HepG2 (cell line): ENCODE measurements around the gene DRC7. TPM values are rescaled to one million over a fixed set of nuclear protein-coding genes. Genes with fewer than 3 reads are reported as not detected.

Experiments used
- CC2D1A ChIP-seq: sonication (generic); formaldehyde crosslinking; IDR thresholded peaks from 2 replicates; pipeline ENCODE4 v1.8.1; 2023; ENCODE audit warnings: mild to moderate bottlenecking, missing genetic modification reagents
- CHCHD3 ChIP-seq: sonication (generic); formaldehyde crosslinking; IDR thresholded peaks from 2 replicates; pipeline ENCODE4 v1.8.0; 2022; ENCODE audit warnings: mild to moderate bottlenecking, missing genetic modification reagents, moderate library complexity
- DR1 ChIP-seq: sonication (generic); formaldehyde crosslinking; IDR thresholded peaks from 2 replicates; pipeline ENCODE4 v1.8.0; 2021; ENCODE audit warnings: mild to moderate bottlenecking, missing genetic modification reagents, inconsistent platforms
- GFI1 ChIP-seq: sonication (generic); formaldehyde crosslinking; IDR thresholded peaks from 2 replicates; pipeline ENCODE4 v1.5.0; 2020; ENCODE audit warnings: missing genetic modification reagents, mild to moderate bottlenecking, borderline replicate concordance
- GPBP1L1 ChIP-seq: sonication (generic); formaldehyde crosslinking; IDR thresholded peaks from 2 replicates; pipeline ENCODE4 v1.5.0; 2020; ENCODE audit warnings: mild to moderate bottlenecking, missing genetic modification reagents
- NFE2L1 ChIP-seq: sonication (generic); formaldehyde crosslinking; IDR thresholded peaks from 2 replicates; pipeline ENCODE4 v1.4.0; 2020; ENCODE audit warnings: missing genetic modification reagents, mild to moderate bottlenecking, borderline replicate concordance
- NFKBIZ ChIP-seq: IDR thresholded peaks from 2 replicates; pipeline ENCODE4 v1.6.1; 2018; ENCODE audit warnings: missing genetic modification reagents, missing compliant biosample characterization
- PAF1 ChIP-seq: IDR thresholded peaks from 2 replicates; pipeline ENCODE4 v1.6.1; 2016; ENCODE audit warnings: missing genetic modification reagents, missing compliant biosample characterization
- PHF8 ChIP-seq: sonication (generic); formaldehyde crosslinking; IDR thresholded peaks from 2 replicates; pipeline ENCODE4 v1.5.0; 2020; ENCODE audit warnings: missing genetic modification reagents
- SMARCE1 ChIP-seq: fragments of 450-650 bp; IDR thresholded peaks from 2 replicates; pipeline ENCODE4 v1.6.1; 2017; ENCODE audit warnings: borderline replicate concordance
- TAF1 ChIP-seq: sonication (generic); formaldehyde crosslinking; IDR thresholded peaks from 2 replicates; pipeline ENCODE4 v1.4.0; 2020; ENCODE audit warnings: missing genetic modification reagents
- THAP9 ChIP-seq: sonication (generic); formaldehyde crosslinking; IDR thresholded peaks from 2 replicates; pipeline ENCODE4; 2020; ENCODE audit warnings: missing genetic modification reagents, mild to moderate bottlenecking, borderline replicate concordance
- TRIM22 ChIP-seq: fragments of 450-650 bp; IDR thresholded peaks from 2 replicates; pipeline ENCODE4 v1.6.1; 2017
- ZFP36 ChIP-seq: fragments of 150-350 bp; IDR thresholded peaks from 2 replicates; pipeline ENCODE4 v1.6.1; 2018; ENCODE audit warnings: borderline replicate concordance, low read length, low read depth; ENCODE audit not compliant: partially characterized antibody
- ZFX ChIP-seq: sonication (generic); formaldehyde crosslinking; IDR thresholded peaks from 2 replicates; pipeline ENCODE4 v1.4.0; 2020; ENCODE audit warnings: mild to moderate bottlenecking, low read depth, missing genetic modification reagents, moderate library complexity
- ZFY ChIP-seq: sonication (generic); formaldehyde crosslinking; IDR thresholded peaks from 2 replicates; pipeline ENCODE4 v1.4.0; 2020; ENCODE audit warnings: missing genetic modification reagents
- ZNF18 ChIP-seq: sonication (generic); formaldehyde crosslinking; IDR thresholded peaks from 2 replicates; pipeline ENCODE4 v1.8.0; 2022; ENCODE audit warnings: mild to moderate bottlenecking, missing genetic modification reagents; ENCODE audit not compliant: insufficient replicate concordance
- ZNF484 ChIP-seq: sonication (generic); formaldehyde crosslinking; IDR thresholded peaks from 2 replicates; pipeline ENCODE4 v1.5.1; 2020; ENCODE audit warnings: mild to moderate bottlenecking, low read depth, missing genetic modification reagents, borderline replicate concordance
- ZNF570 ChIP-seq: sonication (generic); formaldehyde crosslinking; IDR thresholded peaks from 2 replicates; pipeline ENCODE4 v1.4.0; 2020; ENCODE audit warnings: mild to moderate bottlenecking, missing genetic modification reagents, borderline replicate concordance
- ZNF572 ChIP-seq: sonication (generic); formaldehyde crosslinking; IDR thresholded peaks from 2 replicates; pipeline ENCODE4 v1.5.1; 2020; ENCODE audit warnings: mild to moderate bottlenecking, missing genetic modification reagents
- ZNF614 ChIP-seq: IDR thresholded peaks from 2 replicates; pipeline ENCODE4 v1.6.1; 2018; ENCODE audit warnings: missing biosample characterization, missing genetic modification reagents, inconsistent platforms, borderline replicate concordance
- ZNF616 ChIP-seq: sonication (generic); formaldehyde crosslinking; IDR thresholded peaks from 2 replicates; pipeline ENCODE4 v1.5.0; 2020; ENCODE audit warnings: low read depth, mild to moderate bottlenecking, missing genetic modification reagents
- ZNF672 ChIP-seq: sonication (generic); formaldehyde crosslinking; IDR thresholded peaks from 2 replicates; pipeline ENCODE4 v1.8.1; 2022; ENCODE audit warnings: missing genetic modification reagents
- ZNF83 ChIP-seq: sonication (generic); formaldehyde crosslinking; IDR thresholded peaks from 2 replicates; pipeline ENCODE4 v1.4.0; 2020; ENCODE audit warnings: missing genetic modification reagents, mild to moderate bottlenecking, borderline replicate concordance
- polyA plus RNA-seq, 8 experiments: library from polyadenylated mRNA; depleted of rRNA in 3 of 8; stranded (reverse) in 7 of 8; unstranded in 1 of 8; fragments of >200 nt; fragmentation: Illumina TruSeq in 4 of 8; extraction: Trizol in 4 of 8; gene quantifications; 2 replicates each; pipeline versions ENCODE4 v1.2.1 to v1.2.3, GENCODE V29; 2011 to 2016; ENCODE audit warnings: low read depth in 4 of 8, missing spikeins in 1 of 8, mixed read lengths in 1 of 8; ENCODE audit not compliant: insufficient read depth in 1 of 8
- total RNA-seq, 5 experiments: library from RNA; depleted of rRNA; stranded (reverse); fragments of >200 nt; fragmentation: Illumina TruSeq; extraction: Trizol; gene quantifications; 2 replicates each; pipeline ENCODE4 v1.2.3, GENCODE V29; 2016; ENCODE audit warnings: low read depth in 1 of 5

The DRC7 gene
- total and polyA plus RNA-seq, 2 of the 13 experiments (the other 11 are each of a cell fraction or from before 2014, with no cell fraction given): 2.7 to 3.4 TPM

GRCh38 chr16:57757326-57757786 lies 62.8 kb downstream of the DRC7 start (continued):
- no peak for TF ChIP-seq ZNF570
- TF ChIP-seq ZNF614 (CRISPR knock-in tag): no peak; the same call in 1 of the 2 replicates
- no peak for TF ChIP-seq DR1 (CRISPR knock-in tag)
- TF ChIP-seq NFKBIZ (CRISPR knock-in tag): no peak
- TF ChIP-seq ZFP36: no peak
- TF ChIP-seq GFI1 (CRISPR knock-in tag): no peak; the same call in 1 of the 2 replicates
- no peak for TF ChIP-seq ZNF484 (CRISPR knock-in tag)
- no peak for TF ChIP-seq ZNF18 (CRISPR knock-in tag)
- no peak for TF ChIP-seq TAF1 (CRISPR knock-in tag)
- no peak for TF ChIP-seq CC2D1A (CRISPR knock-in tag)
- no peak for TF ChIP-seq ZNF672
- TF ChIP-seq GPBP1L1 (CRISPR knock-in tag): no peak
- TF ChIP-seq TRIM22: no peak
- peak; percentile 33; the same call in 1 of the 2 replicates for TF ChIP-seq PHF8 (CRISPR knock-in tag)
- 0 out of 2 replicates have a peak, but pooled peaks have one; percentile 16 for TF ChIP-seq ZNF616 (CRISPR knock-in tag)
- TF ChIP-seq THAP9 (CRISPR knock-in tag): peak; percentile 49; the same call in 1 of the 2 replicates
- peak; percentile 81; the same call in 1 of the 2 replicates for TF ChIP-seq ZNF572 (CRISPR knock-in tag)
- no peak for TF ChIP-seq ZNF83
- TF ChIP-seq ZFY (CRISPR knock-in tag): no peak
- no peak for TF ChIP-seq NFE2L1 (CRISPR knock-in tag)
- TF ChIP-seq PAF1: 0 out of 2 replicates have a peak, but pooled peaks have one; percentile 36
- TF ChIP-seq ZFX (CRISPR knock-in tag): peak; percentile 33; the same call in 1 of the 2 replicates
- TF ChIP-seq SMARCE1: no peak
- no peak for TF ChIP-seq CHCHD3
